Natural killer cell (primary cell): ENCODE results near the gene ELP4. TPM values are rescaled to one million over a fixed set of nuclear protein-coding genes. Genes with fewer than 3 reads are reported as not detected.

ENCODE experiments used
- ATAC-seq, 3 donors: fragments of 150-1000 bp in 2 of 3; fragments of 200-7000 bp in 1 of 3; cut with Tn5 transposase; 1 replicate in 1 of 3; 2 replicates in 2 of 3; pipeline ENCODE4 v1.10.0; 2021; ENCODE audit warnings: mild to moderate bottlenecking in 2 of 3, moderate library complexity in 2 of 3
- DNase-seq, 2 donors: peaks; one replicate each; pipeline versions ENCODE4 v3.0.0 to v3.0.0-alpha.2; 2013 to 2021; ENCODE audit warnings: mixed read lengths in 1 of 2
- H3K27ac ChIP-seq: one replicate; pipeline ENCODE4 v1.5.1; 2013; ENCODE audit warnings: mild to moderate bottlenecking, low read length
- H3K27me3 ChIP-seq: one replicate; pipeline ENCODE4 v1.6.1; 2013; ENCODE audit warnings: low read length; ENCODE audit not compliant: control insufficient read depth, insufficient read depth
- H3K36me3 ChIP-seq: one replicate; pipeline ENCODE4 v1.6.1; 2013; ENCODE audit warnings: low read length; ENCODE audit not compliant: control insufficient read depth, insufficient read depth
- H3K4me1 ChIP-seq: one replicate; pipeline ENCODE4 v1.6.1; 2013; ENCODE audit warnings: low read length; ENCODE audit not compliant: control insufficient read depth, insufficient read depth
- H3K4me3 ChIP-seq: one replicate; pipeline ENCODE4 v1.5.1; 2013; ENCODE audit warnings: low read length
- H3K9me3 ChIP-seq: one replicate; pipeline ENCODE4 v1.6.1; 2013; ENCODE audit warnings: low read length; ENCODE audit not compliant: control insufficient read depth, insufficient read depth
- H3K27ac Mint-ChIP-seq, 2 donors: one replicate each; pipeline ENCODE4 v1.8.0; 2022; ENCODE audit warnings: mild to moderate bottlenecking in 2 of 2, mixed read lengths in 2 of 2, moderate library complexity in 1 of 2
- H3K27me3 Mint-ChIP-seq, 2 donors: one replicate each; pipeline ENCODE4 v1.8.0; 2022; ENCODE audit warnings: low read depth in 2 of 2, mixed read lengths in 2 of 2
- H3K36me3 Mint-ChIP-seq: one replicate; pipeline ENCODE4 v1.8.0; 2022; ENCODE audit warnings: mixed read lengths
- H3K4me1 Mint-ChIP-seq, 2 donors: one replicate each; pipeline ENCODE4 v1.8.0; 2022; ENCODE audit warnings: mixed read lengths in 2 of 2
- H3K4me3 Mint-ChIP-seq: one replicate; pipeline ENCODE4 v1.8.0; 2022; ENCODE audit warnings: mild to moderate bottlenecking, moderate library complexity, mixed read lengths
- H3K9me3 Mint-ChIP-seq, 2 donors: one replicate each; pipeline ENCODE4 v1.8.0; 2022; ENCODE audit warnings: mixed read lengths in 2 of 2
- WGBS: methylation state at CpG from one replicate; pipeline ENCODE4 v1.1.7; 2013; ENCODE audit warnings: missing lambda C conversion rate; ENCODE audit not compliant: insufficient coverage; 5-methylcytosine and 5-hydroxymethylcytosine counted together
- intact Hi-C: fragments of 100-400 bp; cut with micrococcal nuclease; formaldehyde crosslinking; loops from one replicate; pipeline ENCODE4 v1.14.2; 2022
- total RNA-seq, 4 donors: library from RNA; stranded (reverse); fragments of 120-200 nt in 1 of 4; gene quantifications; one replicate each; pipeline versions ENCODE4 v1.2.3 to v1.2.4, GENCODE V29; 2013 to 2022
- TF ChIP-seq, protein P1 (sequence below): fragments of 200-600 bp; IDR thresholded peaks from one replicate; pipeline ENCODE4 v1.8.0; 2022; ENCODE audit warnings: antibody characterized with exemption

ELP4 gene
- total RNA-seq, 3 donors from 2014 or later (not counting 1 experiment from before 2014, with no cell fraction given) = 22.8 to 29.6 (median 23.4) TPM

DNA sequence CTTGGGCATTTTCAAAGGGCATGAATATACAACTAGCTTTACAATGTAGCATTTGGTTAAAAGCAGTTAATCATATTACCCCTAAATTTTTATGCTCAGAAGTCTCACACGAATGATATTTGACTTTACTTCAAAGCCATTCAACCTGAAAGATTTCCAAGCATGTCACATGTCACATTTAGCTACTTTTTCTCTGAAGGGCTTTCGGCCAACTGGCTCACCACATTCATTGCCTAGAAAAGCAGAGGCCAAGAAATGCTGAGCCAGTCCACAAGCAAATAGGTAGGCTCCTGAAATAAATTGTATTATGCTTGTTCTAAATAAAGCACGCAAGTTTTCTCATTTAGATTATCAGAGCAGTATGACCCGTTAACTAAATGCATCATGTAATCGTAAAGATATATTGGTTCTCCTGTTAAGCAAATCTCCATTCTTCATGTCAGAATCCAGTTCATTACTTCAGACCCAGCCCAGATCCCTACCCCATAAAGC, 271.0 kb downstream of the ELP4 start:
- Mint-ChIP-seq H3K9me3 (no peaks in the 10 kb centered on the region), H3K27me3 (no peaks in the 10 kb centered on the region), H3K27ac (no peak overlapping the region), H3K4me3 (no peak overlapping the region), H3K4me1 (no peaks in the 10 kb centered on the region), H3K36me3 (no peaks in the 10 kb centered on the region)
- Histone ChIP-seq H3K27ac (no peak overlapping the region), H3K9me3 (no peaks in the 10 kb centered on the region), H3K27me3 (no peaks in the 10 kb centered on the region), H3K4me1 (no peaks in the 10 kb centered on the region), H3K36me3 (no peaks in the 10 kb centered on the region), H3K4me3 (no peak overlapping the region)
- TF ChIP-seq, protein P1, sequence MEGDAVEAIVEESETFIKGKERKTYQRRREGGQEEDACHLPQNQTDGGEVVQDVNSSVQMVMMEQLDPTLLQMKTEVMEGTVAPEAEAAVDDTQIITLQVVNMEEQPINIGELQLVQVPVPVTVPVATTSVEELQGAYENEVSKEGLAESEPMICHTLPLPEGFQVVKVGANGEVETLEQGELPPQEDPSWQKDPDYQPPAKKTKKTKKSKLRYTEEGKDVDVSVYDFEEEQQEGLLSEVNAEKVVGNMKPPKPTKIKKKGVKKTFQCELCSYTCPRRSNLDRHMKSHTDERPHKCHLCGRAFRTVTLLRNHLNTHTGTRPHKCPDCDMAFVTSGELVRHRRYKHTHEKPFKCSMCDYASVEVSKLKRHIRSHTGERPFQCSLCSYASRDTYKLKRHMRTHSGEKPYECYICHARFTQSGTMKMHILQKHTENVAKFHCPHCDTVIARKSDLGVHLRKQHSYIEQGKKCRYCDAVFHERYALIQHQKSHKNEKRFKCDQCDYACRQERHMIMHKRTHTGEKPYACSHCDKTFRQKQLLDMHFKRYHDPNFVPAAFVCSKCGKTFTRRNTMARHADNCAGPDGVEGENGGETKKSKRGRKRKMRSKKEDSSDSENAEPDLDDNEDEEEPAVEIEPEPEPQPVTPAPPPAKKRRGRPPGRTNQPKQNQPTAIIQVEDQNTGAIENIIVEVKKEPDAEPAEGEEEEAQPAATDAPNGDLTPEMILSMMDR = no peak
- ATAC-seq = no peak
- intact Hi-C loops = no loop called here
- WGBS = 91% methylated on average over 5 of the region's 5 CpGs
- no peak for DNase-seq

GRCh38 chr11:31782257-31782656, 272.7 kb downstream of the ELP4 start:
- Mint-ChIP-seq H3K4me3 (no peak overlapping the region), H3K4me1 (no peaks in the 10 kb centered on the region), H3K36me3 (no peaks in the 10 kb centered on the region), H3K27me3 (no peaks in the 10 kb centered on the region), H3K9me3 (no peaks in the 10 kb centered on the region), H3K27ac (no peak overlapping the region)
- 100% methylated on average over 2 of the region's 2 CpGs for WGBS
- Histone ChIP-seq H3K27ac (no peak overlapping the region), H3K4me3 (no peak overlapping the region), H3K4me1 (no peaks in the 10 kb centered on the region), H3K9me3 (no peaks in the 10 kb centered on the region), H3K27me3 (no peaks in the 10 kb centered on the region), H3K36me3 (no peaks in the 10 kb centered on the region)
- DNase-seq (no peak), ATAC-seq (no peak)
- TF ChIP-seq, protein P1 = no peak
- intact Hi-C loops = no loop called here

DNA sequence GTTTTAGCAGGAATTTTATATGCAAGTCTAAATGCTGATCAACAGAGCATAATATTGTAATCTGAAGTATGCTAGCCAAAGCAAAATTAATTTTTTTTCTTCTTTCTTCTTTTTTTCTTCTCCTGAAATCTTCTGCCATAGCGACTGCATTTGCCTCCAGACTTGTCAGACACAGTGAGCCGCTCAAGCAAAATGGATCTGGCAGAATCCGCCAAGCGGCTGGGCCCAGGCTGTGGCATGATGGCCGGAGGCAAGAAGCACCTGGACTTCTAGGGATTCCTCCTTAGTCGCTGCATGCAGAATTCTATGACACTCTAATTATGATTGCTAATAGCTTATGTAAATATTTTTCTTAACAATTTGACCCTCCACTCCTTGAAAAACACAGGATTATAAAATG, 273.7 kb downstream of the ELP4 start:
- Mint-ChIP-seq H3K4me3 (no peak overlapping the region), H3K36me3 (no peaks in the 10 kb centered on the region), H3K27ac (no peak overlapping the region), H3K9me3 (no peaks in the 10 kb centered on the region), H3K4me1 (no peaks in the 10 kb centered on the region), H3K27me3 (no peaks in the 10 kb centered on the region)
- intact Hi-C loops = no loop called here
- no peak for DNase-seq
- Histone ChIP-seq H3K4me1 (no peaks in the 10 kb centered on the region), H3K36me3 (no peaks in the 10 kb centered on the region), H3K9me3 (no peaks in the 10 kb centered on the region), H3K27me3 (no peaks in the 10 kb centered on the region), H3K4me3 (no peak overlapping the region), H3K27ac (no peak overlapping the region)
- WGBS = 96% methylated on average over 6 of the region's 6 CpGs
- TF ChIP-seq, protein P1 = no peak
- ATAC-seq = no peak

GRCh38 chr11:31784611-31785010, 275.0 kb downstream of the ELP4 start:
- Histone ChIP-seq H3K27ac (no peak overlapping the region), H3K9me3 (no peaks in the 10 kb centered on the region), H3K27me3 (no peaks in the 10 kb centered on the region), H3K4me1 (no peaks in the 10 kb centered on the region), H3K4me3 (no peak overlapping the region), H3K36me3 (no peaks in the 10 kb centered on the region)
- WGBS = no CpG with 5 or more reads among the region's 2 CpGs
- TF ChIP-seq, protein P1 = no peak
- H3K9me3 Mint-ChIP-seq = no peaks in the 10 kb centered on the region
- H3K36me3 Mint-ChIP-seq = no peaks in the 10 kb centered on the region
- no peaks in the 10 kb centered on the region for H3K4me1 Mint-ChIP-seq
- no peaks in the 10 kb centered on the region for H3K27me3 Mint-ChIP-seq
- no peak overlapping the region for H3K4me3 Mint-ChIP-seq
- DNase-seq = no peak
- no peak overlapping the region for H3K27ac Mint-ChIP-seq
- no peak for ATAC-seq
- intact Hi-C loops = no loop called here
